Mucosa of descending colon (tissue), 3 donors: ENCODE measurements around the gene VWA8. TPM values are rescaled to one million over a fixed set of nuclear protein-coding genes. Genes with fewer than 3 reads are reported as not detected.

Source experiments
- ATAC-seq: fragments of 200-7000 bp; cut with Tn5 transposase; one replicate; pipeline ENCODE4 v1.9.1; 2020; ENCODE audit warnings: mild to moderate bottlenecking, moderate library complexity
- DNase-seq, 3 donors: peaks; one replicate each; pipeline ENCODE4 v3.0.0-alpha.2; 2020
- H3K36me3 ChIP-seq: fragments of 200-600 bp; one replicate; pipeline ENCODE4 v1.8.0; 2021; ENCODE audit warnings: low read depth, mild to moderate bottlenecking
- H3K4me1 ChIP-seq: fragments of 200-600 bp; one replicate; pipeline ENCODE4 v1.8.0; 2021; ENCODE audit warnings: low read depth, mild to moderate bottlenecking
- H3K4me3 ChIP-seq: fragments of 200-600 bp; one replicate; pipeline ENCODE4 v1.8.0; 2021; ENCODE audit warnings: mild to moderate bottlenecking
- H3K9me3 ChIP-seq: fragments of 200-600 bp; one replicate; pipeline ENCODE4 v1.8.0; 2021; ENCODE audit warnings: mild to moderate bottlenecking
- intact Hi-C, 2 donors: fragments of 100-400 bp; cut with DNase I in 1 of 2; cut with micrococcal nuclease in 1 of 2; formaldehyde crosslinking; loops; one replicate each; pipeline versions ENCODE4 v1.11.0 to v1.11.1; 2022; cut with DNase I, micrococcal nuclease
- total RNA-seq, 3 donors: library from RNA; stranded (reverse); fragmentation: NEBNext Ultra II Directional in 2 of 3; extraction: Animal tissue kit (Norgen Biotek cat#: 25700) in 2 of 3; gene quantifications; one replicate each; pipeline versions ENCODE4 v1.2.1 to v1.2.4, GENCODE V29; 2021 to 2023
- TF ChIP-seq, protein P1 (sequence below): fragments of 200-600 bp; IDR thresholded peaks from one replicate; pipeline ENCODE4 v1.8.0; 2022; ENCODE audit warnings: antibody characterized with exemption, mild to moderate bottlenecking
- donor health status: DM: no; HTN: no; CAD: no; lungs with moderate emphysema.
- donor health status: DM: no; HTN: no; CAD: no.
- donor health status: DM: no; HTN: yes; CAD: no.

Gene VWA8
- total RNA-seq, 3 donors from 2014 or later, result 19.1 to 31.5 (median 27.0) TPM

DNA sequence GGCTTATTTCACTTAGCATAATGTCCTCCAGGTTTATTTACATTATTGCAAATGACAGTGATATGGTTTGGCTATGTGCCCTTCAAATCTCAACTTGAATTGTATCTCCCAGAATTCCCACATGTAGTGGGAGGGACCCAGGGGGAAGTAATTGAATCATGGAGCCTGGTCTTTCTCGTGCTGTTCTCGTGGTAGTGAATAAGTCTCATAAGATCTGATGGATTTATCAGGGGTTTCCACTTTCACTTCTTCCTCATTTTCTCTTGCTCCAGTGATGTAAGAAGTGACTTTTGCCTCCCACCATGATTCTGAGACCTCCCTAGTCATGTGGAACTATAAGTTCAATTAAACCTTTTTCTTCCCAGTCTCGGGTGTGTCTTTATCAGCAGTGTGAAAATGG lies 109.6 kb downstream of the VWA8 start:
- H3K9me3 ChIP-seq, result no peaks in the 10 kb centered on the region
- intact Hi-C loops, result no loop called here

DNA sequence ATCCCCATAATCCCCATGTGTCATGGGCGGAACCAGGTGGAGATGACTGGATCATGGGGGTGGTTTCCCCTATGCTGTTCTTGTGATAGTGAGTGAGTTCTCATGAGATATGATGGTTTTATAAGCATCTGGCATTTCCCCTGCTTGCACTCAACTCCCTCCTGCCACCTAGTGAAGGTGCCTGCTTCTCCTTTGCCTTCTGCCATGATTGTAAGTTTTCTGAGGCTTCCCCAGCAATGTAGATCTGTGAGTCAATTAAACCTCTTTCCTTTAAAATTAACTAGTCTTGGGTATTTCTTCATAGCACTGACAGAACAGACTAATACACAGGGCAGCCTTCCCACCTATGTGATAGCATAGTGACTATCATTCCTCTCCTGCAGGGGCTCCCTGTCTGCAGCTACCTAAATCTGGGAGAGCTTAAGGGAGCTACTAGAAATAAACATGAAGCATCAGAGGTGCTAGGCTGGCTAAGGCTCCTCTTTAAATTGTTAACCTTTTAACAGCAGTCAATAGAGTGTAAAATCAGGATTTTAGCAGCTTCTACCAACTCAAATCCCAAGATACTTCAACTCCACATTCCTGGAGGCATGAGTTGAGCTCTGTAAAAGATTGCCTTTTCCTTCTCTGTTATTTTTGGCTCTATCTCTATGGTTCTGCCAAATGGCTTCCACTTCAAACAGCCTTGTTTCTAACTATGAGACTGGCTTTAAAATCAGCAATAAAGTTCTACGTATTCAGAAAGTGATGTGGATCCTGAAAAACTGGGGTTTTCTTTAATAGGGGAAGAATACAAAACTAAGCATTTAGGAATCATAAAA lies 112.3 kb downstream of the VWA8 start:
- Histone ChIP-seq H3K4me3 (no peak overlapping the region), H3K4me1 (no peaks in the 10 kb centered on the region), H3K9me3 (no peaks in the 10 kb centered on the region), H3K36me3 (no peaks in the 10 kb centered on the region)
- TF ChIP-seq, protein P1, sequence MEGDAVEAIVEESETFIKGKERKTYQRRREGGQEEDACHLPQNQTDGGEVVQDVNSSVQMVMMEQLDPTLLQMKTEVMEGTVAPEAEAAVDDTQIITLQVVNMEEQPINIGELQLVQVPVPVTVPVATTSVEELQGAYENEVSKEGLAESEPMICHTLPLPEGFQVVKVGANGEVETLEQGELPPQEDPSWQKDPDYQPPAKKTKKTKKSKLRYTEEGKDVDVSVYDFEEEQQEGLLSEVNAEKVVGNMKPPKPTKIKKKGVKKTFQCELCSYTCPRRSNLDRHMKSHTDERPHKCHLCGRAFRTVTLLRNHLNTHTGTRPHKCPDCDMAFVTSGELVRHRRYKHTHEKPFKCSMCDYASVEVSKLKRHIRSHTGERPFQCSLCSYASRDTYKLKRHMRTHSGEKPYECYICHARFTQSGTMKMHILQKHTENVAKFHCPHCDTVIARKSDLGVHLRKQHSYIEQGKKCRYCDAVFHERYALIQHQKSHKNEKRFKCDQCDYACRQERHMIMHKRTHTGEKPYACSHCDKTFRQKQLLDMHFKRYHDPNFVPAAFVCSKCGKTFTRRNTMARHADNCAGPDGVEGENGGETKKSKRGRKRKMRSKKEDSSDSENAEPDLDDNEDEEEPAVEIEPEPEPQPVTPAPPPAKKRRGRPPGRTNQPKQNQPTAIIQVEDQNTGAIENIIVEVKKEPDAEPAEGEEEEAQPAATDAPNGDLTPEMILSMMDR, result no peak
- intact Hi-C loops, result no loop called here
- ATAC-seq (no peak), DNase-seq (no peak)

More for the DNA sequence above, 109.6 kb downstream of the VWA8 start:
- no peaks in the 10 kb centered on the region for H3K4me1 ChIP-seq
- no peak for DNase-seq
- TF ChIP-seq, protein P1, result no peak
- no peak for ATAC-seq
- no peak overlapping the region for H3K4me3 ChIP-seq
- H3K36me3 ChIP-seq, result no peaks in the 10 kb centered on the region

DNA sequence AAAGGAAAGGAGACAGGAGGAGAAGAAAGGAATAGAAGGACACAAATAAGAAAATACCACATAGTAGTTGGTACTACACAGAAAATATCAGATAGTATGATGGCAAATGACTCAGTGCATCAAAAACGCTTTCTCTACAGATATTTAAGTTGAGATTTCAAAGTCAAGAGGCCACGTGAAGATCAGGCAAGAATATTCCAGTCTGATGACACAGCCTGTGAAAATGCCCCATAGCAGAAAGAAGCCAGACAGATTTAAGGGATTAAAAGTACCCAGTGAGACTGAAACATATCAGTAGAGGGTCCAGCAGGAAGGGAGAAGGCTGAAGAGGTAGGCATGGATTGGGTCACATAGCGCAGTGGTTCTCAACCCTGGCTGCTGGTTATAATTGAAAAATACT lies 113.7 kb downstream of the VWA8 start:
- ATAC-seq, result no peak
- Histone ChIP-seq H3K9me3 (no peaks in the 10 kb centered on the region), H3K4me1 (no peaks in the 10 kb centered on the region), H3K36me3 (no peaks in the 10 kb centered on the region), H3K4me3 (no peak overlapping the region)
- TF ChIP-seq, protein P1, result no peak
- DNase-seq, result no peak
- intact Hi-C loops, result no loop called here

DNA sequence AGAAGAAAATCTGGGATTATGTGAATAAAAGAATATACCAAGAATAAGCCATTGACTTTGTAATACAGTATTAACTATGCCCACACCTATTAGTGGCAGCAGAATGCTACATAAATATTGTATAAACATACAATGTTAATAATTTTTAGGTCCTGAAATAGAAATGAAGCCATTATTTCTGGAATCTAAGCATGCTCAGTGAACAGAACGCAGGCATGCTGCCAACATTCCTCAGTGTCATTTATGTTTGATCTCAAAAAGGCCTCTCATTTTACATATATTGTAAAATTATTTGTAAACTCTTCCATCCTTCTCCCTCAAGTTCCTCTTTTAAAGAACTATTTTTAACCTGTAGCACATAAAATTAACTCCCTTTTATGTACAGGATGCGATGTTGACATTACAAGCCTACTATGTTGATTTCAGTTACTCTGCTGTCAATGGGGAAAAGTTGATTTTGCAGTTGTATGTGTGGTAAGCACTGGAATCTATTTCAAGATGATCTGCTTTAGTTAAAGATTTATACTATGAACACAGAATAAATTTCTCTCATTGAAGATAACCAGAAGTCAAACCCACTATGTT lies 118.8 kb downstream of the VWA8 start:
- TF ChIP-seq, protein P1, result no peak
- no peak for DNase-seq
- Histone ChIP-seq H3K4me3 (no peak overlapping the region), H3K4me1 (no peaks in the 10 kb centered on the region), H3K36me3 (no peaks in the 10 kb centered on the region), H3K9me3 (no peaks in the 10 kb centered on the region)
- intact Hi-C loops, result no loop called here
- no peak for ATAC-seq

DNA sequence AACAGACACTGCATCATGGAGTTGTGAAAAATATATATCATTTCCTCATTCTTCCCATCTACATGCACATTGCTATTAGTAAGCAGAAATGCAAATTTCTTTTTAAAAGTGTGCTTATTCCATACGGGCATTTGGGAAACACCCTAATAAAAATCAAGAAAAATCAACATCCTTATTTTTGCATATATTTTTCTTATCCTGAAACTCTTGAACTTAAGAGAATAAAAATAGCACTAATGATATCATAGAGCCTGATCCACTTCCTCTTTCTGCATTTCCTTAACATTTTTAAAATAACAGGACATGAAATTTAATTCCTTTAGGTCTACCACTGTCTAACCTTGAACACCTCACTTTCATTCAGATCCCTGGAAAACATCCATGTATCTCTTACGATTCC lies 123.3 kb downstream of the VWA8 start:
- no peaks in the 10 kb centered on the region for H3K4me1 ChIP-seq
- no peak for DNase-seq

More for the DNA sequence above, 123.3 kb downstream of the VWA8 start:
- Histone ChIP-seq H3K36me3 (no peaks in the 10 kb centered on the region), H3K9me3 (no peaks in the 10 kb centered on the region), H3K4me3 (no peak overlapping the region)
- TF ChIP-seq, protein P1, result no peak
- no peak for ATAC-seq
- intact Hi-C loops, result no loop called here
